GM23248 (cell line): ENCODE data around the gene ING5. TPM values are rescaled to one million over a fixed set of nuclear protein-coding genes. Genes with fewer than 3 reads are reported as not detected.

Source experiments
- DNase-seq: peaks from one replicate; pipeline ENCODE4 v3.0.0-alpha.2; 2015
- H2AFZ ChIP-seq: fragments of 200-600 bp; sonication (generic); 2 replicates; pipeline ENCODE4 v1.6.1; 2016; ENCODE audit warnings: antibody characterized with exemption
- H3F3A ChIP-seq: fragments of 200-600 bp; sonication (generic); 2 replicates; pipeline ENCODE4 v1.6.1; 2016; ENCODE audit warnings: mild to moderate bottlenecking, antibody characterized with exemption, mixed run types; ENCODE audit not compliant: insufficient read depth
- H3K27ac ChIP-seq: fragments of 200-600 bp; sonication (generic); 2 replicates; pipeline ENCODE4 v1.5.1; 2016; ENCODE audit warnings: mild to moderate bottlenecking
- H3K27me3 ChIP-seq: fragments of 200-600 bp; sonication (generic); replicated peaks from 2 replicates; pipeline ENCODE4 v1.6.1; 2016; ENCODE audit warnings: mild to moderate bottlenecking; ENCODE audit not compliant: insufficient read depth
- H3K36me3 ChIP-seq: fragments of 200-600 bp; sonication (generic); 2 replicates; pipeline ENCODE4 v1.6.1; 2016; ENCODE audit warnings: low read depth, mild to moderate bottlenecking
- H3K4me1 ChIP-seq: fragments of 200-600 bp; sonication (generic); 2 replicates; pipeline ENCODE4 v1.6.1; 2016; ENCODE audit warnings: mild to moderate bottlenecking; ENCODE audit not compliant: insufficient read depth
- H3K4me2 ChIP-seq: fragments of 200-600 bp; sonication (generic); one replicate; pipeline ENCODE4 v1.6.1; 2016; ENCODE audit warnings: mild to moderate bottlenecking; ENCODE audit not compliant: unreplicated experiment
- H3K4me3 ChIP-seq: fragments of 200-600 bp; sonication (generic); 2 replicates; pipeline ENCODE4 v1.5.1; 2016; ENCODE audit warnings: mild to moderate bottlenecking
- H3K79me2 ChIP-seq: fragments of 200-600 bp; sonication (generic); 2 replicates; pipeline ENCODE4 v1.6.1; 2016; ENCODE audit warnings: mild to moderate bottlenecking; ENCODE audit not compliant: insufficient read depth
- H3K9ac ChIP-seq: fragments of 200-600 bp; sonication (generic); 2 replicates; pipeline ENCODE4 v1.6.1; 2016; ENCODE audit warnings: mild to moderate bottlenecking
- H3K9me2 ChIP-seq: fragments of 200-600 bp; sonication (generic); 2 replicates; pipeline ENCODE4 v1.6.1; 2016; ENCODE audit warnings: mixed run types, mild to moderate bottlenecking, moderate library complexity; ENCODE audit not compliant: insufficient read depth
- H3K9me3 ChIP-seq: fragments of 200-600 bp; sonication (generic); one replicate; pipeline ENCODE4 v1.6.1; 2017; ENCODE audit warnings: low read depth
- H4K20me1 ChIP-seq: fragments of 200-600 bp; sonication (generic); 2 replicates; pipeline ENCODE4 v1.6.0; 2016; ENCODE audit not compliant: insufficient read depth
- EZH2 ChIP-seq: fragments of 200-600 bp; sonication (generic); IDR thresholded peaks from 2 replicates; pipeline ENCODE4 v1.6.1; 2018; ENCODE audit warnings: antibody characterized with exemption, mild to moderate bottlenecking; ENCODE audit not compliant: insufficient read depth, poor library complexity, severe bottlenecking
- EZH2phosphoT487 ChIP-seq: fragments of 200-600 bp; sonication (generic); IDR thresholded peaks from 2 replicates; pipeline ENCODE4 v1.6.1; 2018; ENCODE audit warnings: antibody characterized with exemption, moderate library complexity, mild to moderate bottlenecking, low read depth; ENCODE audit not compliant: insufficient read depth
- WGBS, 2 experiments: methylation state at CpG; one replicate each; pipeline ENCODE4 v1.1.6; 2015 to 2017; ENCODE audit warnings: low lambda C conversion rate in 2 of 2, low coverage in 1 of 2; ENCODE audit errors: missing lambda C conversion rate in 2 of 2; 5-methylcytosine and 5-hydroxymethylcytosine counted together
- in situ Hi-C: fragments of 300-500 bp; cut with MboI; formaldehyde crosslinking; loops from 2 replicates; pipeline ENCODE4 v1.15.0; 2020
- polyA plus RNA-seq: library from polyadenylated mRNA; unstranded; fragments of >200 nt; fragmentation: Nextera tagmentation; extraction: Ambion mirVana; gene quantifications from 2 replicates; pipeline ENCODE4 v1.2.1, GENCODE V29; 2016
- total RNA-seq: library from RNA; depleted of rRNA; stranded (reverse); fragments of >200 nt; shearing (Covaris generic); gene quantifications from 2 replicates; pipeline ENCODE4 v1.2.3, GENCODE V29; 2014

Gene ING5
- total and polyA plus RNA-seq, 2 experiments from 2014 or later: 9.8 to 20.3 TPM

DNA sequence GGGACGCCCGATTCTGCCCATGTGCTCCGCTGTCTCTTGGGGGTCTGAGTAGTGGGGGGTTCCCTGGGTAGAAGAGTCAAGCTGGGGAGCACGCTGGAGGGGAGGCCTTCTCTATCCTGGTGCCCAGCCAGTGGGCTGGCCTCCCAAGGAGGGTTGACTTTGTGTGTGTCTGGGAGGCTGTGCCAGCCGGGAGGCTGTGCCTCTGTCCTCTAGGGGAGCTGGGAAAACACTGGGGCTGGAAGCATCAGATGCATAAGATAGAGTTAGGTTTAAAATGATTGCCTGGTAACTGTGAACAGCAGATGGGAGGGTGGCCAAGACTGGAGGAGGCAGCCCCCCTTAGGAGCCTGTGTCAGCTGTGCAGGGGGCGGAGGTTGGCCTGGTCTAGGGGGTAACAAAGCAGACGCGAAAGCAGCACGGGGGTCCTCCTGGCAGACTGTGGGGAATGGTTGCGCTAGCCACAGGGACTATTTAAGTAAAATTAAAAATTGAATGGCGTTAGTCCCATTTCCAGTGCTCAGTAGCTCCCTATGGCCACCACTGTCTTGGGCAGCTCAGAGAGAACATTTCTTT, 1.3 kb downstream of the ING5 start:
- H3K9me3 ChIP-seq: no peaks in the 10 kb centered on the region
- peak overlapping the region; percentile 48 for H3K27ac ChIP-seq

DNA sequence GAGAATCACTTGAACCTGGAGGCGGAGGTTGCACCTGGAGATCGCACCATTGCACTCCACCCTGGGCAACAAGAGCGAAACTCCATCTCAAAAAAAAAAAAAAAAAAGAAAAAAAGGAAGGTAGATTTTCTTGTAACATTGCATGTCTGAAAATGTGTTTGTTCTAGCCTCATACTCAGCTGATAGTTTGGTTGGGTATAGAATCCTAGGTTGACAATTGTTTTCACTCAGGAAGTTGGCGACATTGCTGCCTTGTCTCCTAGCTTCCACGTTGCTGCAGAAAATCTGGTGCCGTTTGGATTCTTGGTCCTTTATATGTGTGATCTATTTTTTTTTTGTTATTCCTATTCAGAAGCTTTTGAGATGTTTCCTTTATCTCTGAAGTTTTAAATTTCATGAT, 4.7 kb downstream of the ING5 start:
- no peak for DNase-seq
- Histone ChIP-seq H4K20me1 (no peaks in the 10 kb centered on the region), H3K27ac (no peak overlapping the region), H3F3A (no peaks in the 10 kb centered on the region), H3K4me1 (no peaks in the 10 kb centered on the region), H3K4me3 (no peak overlapping the region), H3K9me2 (no peaks in the 10 kb centered on the region), H3K27me3 (no peaks in the 10 kb centered on the region), H2AFZ (no peak overlapping the region), H3K79me2 (peaks cover 25% of the 10 kb centered on the region), H3K36me3 (peaks cover 28% of the 10 kb centered on the region), H3K4me2 (no peak overlapping the region), H3K9ac (no peak overlapping the region), H3K9me3 (no peaks in the 10 kb centered on the region)
- TF ChIP-seq EZH2phosphoT487 (no peak), EZH2 (no peak)
- in situ Hi-C loops: no loop called here
- WGBS, 2 experiments: 96 to 97% methylated on average over 6 of the region's 6 CpGs

More for the DNA sequence above, 1.3 kb downstream of the ING5 start:
- in situ Hi-C loops: no loop called here
- peak; percentile 56 for DNase-seq
- H3K4me3 ChIP-seq: peak overlapping the region; percentile 88
- H2AFZ ChIP-seq: peak overlapping the region; percentile 82
- H3K27me3 ChIP-seq: no peaks in the 10 kb centered on the region
- H3K79me2 ChIP-seq: peaks cover 25% of the 10 kb centered on the region
- WGBS, 2 experiments: 43 to 47% methylated on average over 10 to 11 of the region's 11 CpGs
- no peaks in the 10 kb centered on the region for H3K4me1 ChIP-seq
- H3K9me2 ChIP-seq: no peaks in the 10 kb centered on the region
- peaks cover 20% of the 10 kb centered on the region for H3K36me3 ChIP-seq
- H4K20me1 ChIP-seq: no peaks in the 10 kb centered on the region
- peak overlapping the region; percentile 94 for H3K4me2 ChIP-seq
- 0 out of 2 replicates have a peak, but pooled peaks cover 4% of the 10 kb centered on the region for H3F3A ChIP-seq
- TF ChIP-seq EZH2 (no peak), EZH2phosphoT487 (no peak)
- H3K9ac ChIP-seq: peak overlapping the region; percentile 83

DNA sequence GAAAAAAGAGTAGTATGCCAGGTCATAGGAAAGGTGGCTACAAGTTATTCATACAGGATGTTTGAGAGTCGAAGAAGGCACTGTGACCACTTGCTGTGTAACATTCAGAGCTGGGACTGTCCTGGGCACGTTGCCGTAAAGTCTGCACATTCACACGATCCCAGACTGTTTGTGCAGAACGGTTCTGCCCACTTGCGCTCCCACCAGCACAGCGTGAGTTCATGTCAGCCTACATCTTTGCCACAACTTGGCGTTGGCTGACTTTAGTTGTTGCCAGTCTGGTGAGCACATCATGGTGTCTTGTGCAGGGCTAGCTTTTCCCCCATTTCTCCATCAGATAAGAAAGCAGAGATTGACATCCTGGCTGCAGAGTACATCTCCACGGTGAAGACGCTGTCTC, 7.0 kb downstream of the ING5 start:
- TF ChIP-seq EZH2 (no peak), EZH2phosphoT487 (no peak)

DNA sequence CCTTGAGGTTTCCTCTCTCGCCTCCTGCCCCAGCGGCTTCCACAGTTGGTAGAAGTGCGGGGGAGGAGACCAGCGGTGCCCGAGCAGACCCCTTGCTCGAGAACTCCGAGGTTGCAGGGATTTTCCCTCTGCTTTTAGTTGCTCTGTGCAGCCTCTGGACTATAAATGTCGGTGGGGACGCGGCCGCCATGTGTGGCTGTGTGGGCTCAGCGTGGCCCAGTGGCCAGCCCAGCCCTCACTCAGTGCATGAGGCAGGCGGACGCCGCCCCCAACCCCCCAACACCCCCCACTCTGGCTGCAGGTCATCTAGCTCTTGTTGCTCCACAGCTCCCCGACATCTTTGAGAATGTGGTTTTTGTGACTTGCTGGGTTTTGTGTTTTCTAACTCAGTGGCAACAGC, 17.3 kb downstream of the ING5 start:
- Histone ChIP-seq H3K36me3 (peaks cover 4% of the 10 kb centered on the region; the same call in 1 of the 2 replicates), H3K4me1 (no peaks in the 10 kb centered on the region), H3F3A (no peaks in the 10 kb centered on the region), H3K27me3 (no peaks in the 10 kb centered on the region), H3K4me3 (no peak overlapping the region), H3K4me2 (no peak overlapping the region), H2AFZ (no peak overlapping the region), H3K9ac (no peak overlapping the region), H3K9me3 (no peaks in the 10 kb centered on the region), H3K27ac (no peak overlapping the region), H4K20me1 (no peaks in the 10 kb centered on the region), H3K79me2 (no peaks in the 10 kb centered on the region), H3K9me2 (no peaks in the 10 kb centered on the region)
- 95 to 100% methylated on average over 10 to 16 of the region's 16 CpGs for WGBS, 2 experiments
- no peak for DNase-seq
- in situ Hi-C loops: no loop called here
- TF ChIP-seq EZH2: no peak
- no peak for TF ChIP-seq EZH2phosphoT487

More for the DNA sequence above, 7.0 kb downstream of the ING5 start:
- H3K27me3 ChIP-seq: no peaks in the 10 kb centered on the region
- no peaks in the 10 kb centered on the region for H3K9me2 ChIP-seq
- H3K79me2 ChIP-seq: peaks cover 11% of the 10 kb centered on the region
- no peaks in the 10 kb centered on the region for H4K20me1 ChIP-seq
- no peak overlapping the region for H3K27ac ChIP-seq
- no peak overlapping the region for H3K9ac ChIP-seq
- DNase-seq: no peak
- no peaks in the 10 kb centered on the region for H3F3A ChIP-seq
- no peak overlapping the region for H3K4me2 ChIP-seq
- H3K4me3 ChIP-seq: no peak overlapping the region
- H2AFZ ChIP-seq: no peak overlapping the region
- in situ Hi-C loops: no loop called here
- H3K9me3 ChIP-seq: no peaks in the 10 kb centered on the region
- no peaks in the 10 kb centered on the region for H3K4me1 ChIP-seq
- H3K36me3 ChIP-seq: peaks cover 42% of the 10 kb centered on the region
- WGBS, 2 experiments: 86 to 88% methylated on average over 10 of the region's 10 CpGs

DNA sequence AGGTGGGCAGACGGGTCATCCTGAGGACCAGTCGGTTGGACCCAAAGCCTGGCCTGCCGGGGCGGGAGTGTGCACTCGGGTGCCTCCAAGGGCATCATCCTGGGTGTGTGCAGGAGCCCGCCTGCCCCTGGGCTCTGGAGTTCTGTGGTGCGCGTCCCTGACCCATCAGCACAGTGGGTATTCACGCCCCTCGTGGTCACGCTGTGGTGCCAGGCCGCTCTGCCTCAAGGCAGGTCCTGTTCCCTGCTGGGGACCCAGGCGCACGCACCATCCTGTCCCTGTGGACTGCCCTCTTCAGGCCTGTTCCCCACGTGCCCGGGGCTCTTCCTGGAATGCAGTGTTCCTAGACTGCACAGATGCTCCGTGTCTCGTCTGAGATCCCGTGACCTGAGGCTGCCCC, 18.3 kb downstream of the ING5 start:
- no peaks in the 10 kb centered on the region for H3K79me2 ChIP-seq
- 95 to 97% methylated on average over 13 to 14 of the region's 19 CpGs for WGBS, 2 experiments

More for the DNA sequence above, 18.3 kb downstream of the ING5 start:
- Histone ChIP-seq H4K20me1 (no peaks in the 10 kb centered on the region), H3F3A (no peaks in the 10 kb centered on the region), H3K4me3 (no peak overlapping the region), H3K27me3 (no peaks in the 10 kb centered on the region), H2AFZ (no peak overlapping the region), H3K9ac (no peak overlapping the region), H3K4me1 (no peaks in the 10 kb centered on the region), H3K36me3 (peaks cover 4% of the 10 kb centered on the region; the same call in 1 of the 2 replicates), H3K27ac (no peak overlapping the region), H3K9me3 (no peaks in the 10 kb centered on the region), H3K4me2 (no peak overlapping the region), H3K9me2 (no peaks in the 10 kb centered on the region)
- TF ChIP-seq EZH2 (no peak), EZH2phosphoT487 (no peak)
- in situ Hi-C loops: no loop called here
- no peak for DNase-seq
